Left cardiac atrium (tissue), 4 donors: ENCODE measurements around the gene ZFYVE28. TPM values are rescaled to one million over a fixed set of nuclear protein-coding genes. Genes with fewer than 3 reads are reported as not detected.

Source experiments
- ATAC-seq, 2 donors: fragments of 200-7000 bp; cut with Tn5 transposase; one replicate each; pipeline ENCODE4 v1.9.1; 2020; ENCODE audit warnings: mild to moderate bottlenecking in 2 of 2, moderate library complexity in 2 of 2
- DNase-seq: peaks from one replicate; pipeline ENCODE4 v3.0.0-alpha.2; 2020
- intact Hi-C, 2 donors: fragments of 100-400 bp; cut with DNase I; formaldehyde crosslinking; loops; one replicate each; pipeline versions ENCODE4 v1.14.1 to v1.15.1; 2022 to 2023
- total RNA-seq, 2 donors: library from RNA; stranded (reverse); fragmentation: NEBNext Ultra II Directional; extraction: Animal tissue kit (Norgen Biotek cat#: 25700); gene quantifications; one replicate each; pipeline ENCODE4 v1.2.1, GENCODE V29; 2021
- donor health status: DM: no; HTN: yes; CAD: no.
- donor health status: DM: no; HTN: yes; CAD: no; lungs with severe emphysema.
- donor health status: DM: yes; HTN: yes; CAD: no.
- donor health status: Dilated cardiomyopathy.

Gene ZFYVE28
- total RNA-seq, 2 donors from 2014 or later, result 5.2 to 7.2 TPM

DNA sequence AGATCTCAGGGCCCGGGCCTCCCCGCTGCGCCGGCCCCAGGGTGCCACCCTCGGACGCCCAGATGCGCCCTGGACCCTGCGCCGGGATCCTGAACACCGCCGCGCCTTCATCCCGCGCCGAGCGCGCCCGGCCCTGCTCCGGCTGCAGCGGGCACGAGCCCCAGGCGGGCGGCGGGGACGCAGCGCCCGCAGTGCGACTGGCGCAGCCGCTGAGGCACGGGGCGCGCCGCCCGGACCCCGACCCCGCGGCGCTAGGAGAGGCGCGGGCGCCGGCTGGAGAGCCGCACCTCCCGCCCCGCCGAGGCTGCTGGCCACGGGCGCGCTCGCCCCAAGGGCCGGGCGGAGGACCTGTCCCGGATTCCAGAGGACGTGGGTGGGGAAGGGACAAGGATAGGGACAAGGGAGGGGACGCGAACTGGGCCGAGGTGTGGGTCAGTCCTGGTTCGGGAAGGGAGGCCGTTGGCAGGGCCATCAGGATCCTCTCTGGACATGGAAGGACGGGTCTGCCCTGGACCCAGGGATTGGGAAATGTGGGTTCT lies 1.1 kb downstream of the ZFYVE28 start:
- ATAC-seq (no peak), DNase-seq (no peak)
- intact Hi-C loops, result loop anchor here (10.0 kb wide), 2 partner anchors 152 to 172 kb away; partner anchors contain the start of genes HAUS3 (in 1 of the 2), MXD4 (in 1 of the 2) and POLN (in 1 of the 2)

DNA sequence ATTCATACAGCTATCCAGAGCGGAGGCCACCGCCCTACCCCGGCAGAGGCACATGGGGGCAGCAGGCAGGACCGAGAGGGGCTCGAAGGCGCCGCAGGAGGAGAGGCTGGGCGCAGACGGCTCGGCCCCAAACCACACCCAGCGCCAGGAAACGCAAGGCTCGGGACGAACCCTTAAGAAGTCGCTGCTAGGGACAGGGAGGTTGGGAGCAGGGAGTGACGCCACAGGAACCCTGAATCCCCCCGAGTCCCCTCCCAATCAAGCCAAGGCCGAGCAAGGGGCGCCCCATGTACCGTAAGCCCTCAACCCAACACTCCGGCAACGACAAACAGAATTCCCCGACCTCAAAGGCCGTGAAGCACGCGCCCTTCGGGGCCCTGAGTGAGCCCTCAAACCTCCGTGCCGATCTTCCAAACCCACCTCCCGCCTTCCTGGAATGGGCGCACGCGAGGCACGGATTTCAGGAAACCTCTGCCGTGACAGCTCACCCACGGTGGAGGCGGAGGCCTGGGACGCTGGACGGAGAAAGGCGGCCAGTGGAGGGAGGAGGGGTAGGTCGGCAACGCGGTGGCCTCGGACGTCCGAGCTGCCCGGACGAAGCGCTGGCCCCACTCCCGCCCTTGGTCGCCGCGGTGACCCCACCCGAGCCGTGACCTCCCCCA lies 1.8 kb downstream of the ZFYVE28 start:
- intact Hi-C loops, result loop anchor here (10.0 kb wide), 2 partner anchors 152 to 172 kb away; partner anchors contain the start of genes HAUS3 (in 1 of the 2), MXD4 (in 1 of the 2) and POLN (in 1 of the 2)
- DNase-seq, result peak; percentile 42
- no peak for ATAC-seq

DNA sequence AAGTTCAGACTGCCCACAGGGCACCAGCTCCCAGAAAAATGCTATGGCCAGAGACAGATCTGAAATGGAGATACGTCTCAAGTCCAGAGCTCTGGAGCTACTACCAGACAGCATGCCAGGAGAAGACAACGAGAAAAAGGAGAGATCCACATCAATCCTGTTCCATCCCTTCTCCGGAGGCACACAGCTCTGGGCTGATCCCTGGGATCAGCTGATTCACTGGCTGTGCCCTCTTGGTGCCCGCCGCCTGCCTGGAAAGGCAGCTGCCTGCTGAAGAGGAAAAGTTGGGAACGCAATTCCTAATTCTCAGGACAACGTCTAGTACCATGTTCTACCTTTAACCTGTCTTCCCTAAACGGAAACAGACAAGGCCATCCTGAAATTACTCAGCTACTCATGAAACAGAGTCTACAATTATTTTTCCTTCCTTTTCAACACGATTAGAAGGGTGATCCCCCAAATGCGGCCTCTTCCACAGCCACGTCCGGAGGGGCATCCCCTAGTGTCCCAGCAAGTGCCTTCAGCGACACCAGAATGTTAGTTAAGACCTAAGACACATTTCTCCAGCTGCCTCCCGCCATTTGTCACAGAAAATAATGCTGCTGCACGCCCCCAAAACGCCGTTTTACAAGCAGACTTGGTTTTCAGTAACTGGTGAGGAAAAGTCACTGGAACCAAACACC lies 2.4 kb downstream of the ZFYVE28 start:
- DNase-seq, result no peak
- ATAC-seq, result no peak

DNA sequence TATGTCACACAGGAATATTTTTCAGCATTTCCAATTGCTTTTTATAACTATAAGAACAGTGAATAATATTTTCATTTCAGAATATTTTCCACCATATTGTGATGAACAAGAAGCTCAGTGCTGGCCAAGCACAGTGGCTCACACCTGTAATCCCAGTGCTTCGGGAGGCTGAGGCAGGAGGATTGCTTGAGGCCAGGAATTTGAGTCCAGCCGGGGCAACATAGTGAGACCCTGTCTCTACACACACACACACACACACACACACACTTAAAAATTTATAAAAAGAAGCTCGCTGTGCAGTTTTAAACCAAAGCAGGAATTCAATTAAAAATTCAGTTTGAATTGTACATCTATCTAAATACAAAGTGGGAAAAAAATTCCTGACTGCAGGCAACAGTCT lies 3.2 kb downstream of the ZFYVE28 start:
- intact Hi-C loops, result loop anchor here (10.0 kb wide), 2 partner anchors 150 to 170 kb away; partner anchors contain the start of genes HAUS3 (in 1 of the 2), MXD4 (in 1 of the 2) and POLN (in 1 of the 2)
- DNase-seq (no peak), ATAC-seq (no peak)

More for the DNA sequence above, 2.4 kb downstream of the ZFYVE28 start:
- intact Hi-C loops, result loop anchor here (10.0 kb wide), 2 partner anchors 151 to 171 kb away; partner anchors contain the start of genes HAUS3 (in 1 of the 2), MXD4 (in 1 of the 2) and POLN (in 1 of the 2)

DNA sequence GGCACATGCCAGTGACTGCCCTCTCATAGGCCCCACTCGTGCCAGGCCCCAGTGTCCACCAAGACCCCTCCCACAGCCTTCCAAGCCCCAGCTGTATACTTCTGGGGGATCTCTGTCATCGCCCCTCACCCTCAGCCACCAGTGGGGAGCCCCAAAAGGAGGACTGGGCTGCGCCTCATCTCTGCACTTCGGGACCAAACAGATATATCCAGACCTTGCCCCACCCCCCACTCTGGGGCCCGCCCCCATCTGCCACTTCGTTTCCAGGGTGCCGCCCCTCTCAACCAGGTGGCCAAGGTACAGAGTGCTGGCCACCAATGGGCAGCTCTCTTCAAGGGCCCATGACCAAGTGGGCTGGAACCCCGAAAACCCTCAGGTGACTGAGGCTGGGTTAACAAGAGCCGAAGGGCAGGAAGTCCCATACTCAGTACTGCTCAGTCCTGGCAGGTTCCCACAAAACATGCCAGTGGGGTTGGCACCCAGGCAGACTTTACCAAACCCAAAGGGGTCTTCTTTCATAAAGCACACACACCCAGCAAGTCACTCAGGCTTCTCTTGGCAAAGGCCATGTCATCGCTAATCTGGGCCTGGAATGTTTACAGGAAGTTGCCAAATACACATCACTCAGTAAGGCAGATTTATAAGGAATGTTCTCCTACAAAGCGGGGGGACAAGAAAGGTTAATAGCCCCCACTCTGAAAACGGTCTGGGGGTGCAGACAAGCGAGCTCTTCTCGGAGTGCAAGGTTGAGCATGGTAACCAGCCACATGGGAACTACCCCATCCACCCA lies 4.4 kb downstream of the ZFYVE28 start:
- DNase-seq, result no peak
- no peak for ATAC-seq
- intact Hi-C loops, result loop anchor here (10.0 kb wide), 2 partner anchors 149 to 169 kb away; partner anchors contain the start of genes HAUS3 (in 1 of the 2), MXD4 (in 1 of the 2) and POLN (in 1 of the 2)

DNA sequence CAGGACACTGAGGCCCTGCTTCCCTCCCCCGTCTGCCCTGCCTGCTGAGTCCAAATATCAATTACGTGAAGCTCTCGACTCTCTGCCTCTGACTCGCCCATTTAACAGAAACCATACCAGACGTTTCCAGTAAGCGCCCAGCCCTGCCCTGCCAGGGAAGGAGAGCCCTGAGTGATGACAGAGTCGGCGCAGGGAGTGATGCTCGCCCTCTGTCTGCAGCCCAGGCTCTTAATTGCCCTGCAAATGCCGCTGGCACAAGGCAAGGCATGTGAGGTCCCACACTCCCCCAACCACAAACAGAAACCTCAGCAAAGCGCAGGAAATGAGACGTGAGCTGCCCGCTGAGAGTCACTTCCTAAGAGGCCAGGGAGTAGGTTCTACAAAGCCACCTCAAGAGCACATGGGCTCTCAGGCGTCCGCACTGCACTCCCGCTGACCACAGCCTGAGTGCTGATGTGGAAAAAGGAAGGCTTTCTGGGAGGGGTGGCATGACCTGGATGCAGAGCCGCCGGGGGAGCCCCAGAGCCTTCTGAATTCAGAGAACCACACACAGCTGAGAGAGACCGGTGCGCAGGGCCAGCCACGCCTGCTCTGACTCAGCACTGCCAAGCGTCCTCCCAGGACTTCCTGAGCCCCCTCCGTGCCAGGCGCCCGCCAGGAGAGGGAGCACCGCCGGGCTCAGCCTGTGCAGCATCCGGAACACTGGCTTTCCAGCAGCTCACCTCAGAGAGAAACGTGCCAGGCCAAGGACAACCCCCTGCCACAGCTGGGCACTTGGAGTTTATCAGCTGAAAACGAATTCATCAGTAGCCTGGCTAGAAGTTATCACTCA lies 5.3 kb downstream of the ZFYVE28 start:
- peak; percentile 89 for DNase-seq

DNA sequence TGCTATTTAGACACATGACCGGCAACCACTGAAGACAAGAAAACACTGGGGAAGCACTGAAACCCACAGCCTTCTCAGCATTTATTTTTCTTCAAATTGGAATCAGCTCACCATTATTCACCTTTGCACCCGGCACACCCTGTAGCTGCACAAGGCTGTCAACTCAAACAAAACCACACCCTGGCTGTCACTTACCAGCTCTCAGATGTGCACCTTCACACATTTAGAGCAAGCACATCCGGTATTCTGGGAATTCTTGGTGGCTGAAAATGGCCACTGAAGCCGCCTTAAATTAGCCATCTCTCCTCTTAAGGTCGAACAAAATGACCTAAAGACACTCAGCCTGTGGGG lies 5.9 kb downstream of the ZFYVE28 start:
- ATAC-seq (peak in 1 of 2 donors; percentile 2), DNase-seq (no peak)
- intact Hi-C loops, result loop anchor here (10.0 kb wide), 2 partner anchors 148 to 168 kb away; partner anchors contain the start of genes HAUS3 (in 1 of the 2), MXD4 (in 1 of the 2) and POLN (in 1 of the 2)

More for the DNA sequence above, 5.3 kb downstream of the ZFYVE28 start:
- intact Hi-C loops, result loop anchor here (10.0 kb wide), 2 partner anchors 148 to 168 kb away; partner anchors contain the start of genes HAUS3 (in 1 of the 2), MXD4 (in 1 of the 2) and POLN (in 1 of the 2)
- ATAC-seq, result peak; percentile 91 to 96

DNA sequence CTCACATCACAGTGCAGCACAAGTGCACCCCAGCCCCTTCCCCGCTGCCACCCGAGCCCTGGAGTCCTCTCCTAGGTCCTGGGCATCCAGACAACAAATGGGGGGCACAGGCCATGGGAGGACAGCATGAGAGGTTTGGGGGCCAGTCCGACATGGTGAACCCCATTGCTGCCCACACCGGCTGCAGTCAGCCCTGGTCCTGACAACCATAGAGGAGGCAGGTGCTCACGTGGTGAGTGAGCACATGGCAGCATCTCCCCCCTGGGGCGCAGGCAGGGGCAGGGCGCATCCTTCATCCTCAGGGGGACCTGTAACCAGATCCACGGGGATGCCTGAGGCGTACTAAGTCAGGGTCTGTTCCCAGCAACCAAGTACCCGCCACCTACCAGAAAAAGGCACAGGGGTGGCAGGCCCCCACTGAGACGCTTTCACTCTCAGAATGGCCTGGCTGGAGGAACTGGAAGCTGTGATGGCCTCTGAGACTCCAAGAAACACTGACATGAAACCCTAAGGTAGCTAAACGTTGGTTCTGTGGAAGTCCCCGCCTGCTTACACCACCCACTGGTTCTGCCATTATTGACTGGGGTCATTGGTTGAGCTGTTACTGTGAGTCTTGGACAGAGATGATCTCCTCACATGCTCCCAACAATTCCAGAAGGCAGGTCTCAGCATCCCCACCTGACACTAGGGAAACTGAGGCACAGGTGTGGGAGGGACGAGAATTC lies 6.5 kb downstream of the ZFYVE28 start:
- intact Hi-C loops, result loop anchor here (10.0 kb wide), 2 partner anchors 147 to 167 kb away; partner anchors contain the start of genes HAUS3 (in 1 of the 2), MXD4 (in 1 of the 2) and POLN (in 1 of the 2)
- ATAC-seq, result no peak
- no peak for DNase-seq

DNA sequence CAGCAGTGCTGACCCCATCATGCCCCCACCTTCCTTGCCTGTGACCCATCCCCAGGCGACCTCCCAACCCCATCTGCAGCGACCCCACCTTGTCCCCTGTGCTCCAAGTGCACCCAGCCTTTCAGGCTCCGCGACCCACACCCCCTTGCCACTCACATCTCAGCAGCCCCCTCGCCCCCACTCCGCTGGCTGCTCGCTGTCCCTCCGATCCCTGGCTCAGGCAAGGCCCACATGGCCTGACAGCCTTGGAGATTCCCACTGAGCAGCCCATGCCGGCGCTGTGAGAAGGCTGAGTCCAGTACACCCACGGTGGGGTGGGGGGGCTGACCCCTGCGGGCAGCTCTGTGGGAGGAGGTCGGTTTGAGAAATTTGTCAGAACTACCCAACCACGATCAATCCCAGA lies 9.1 kb downstream of the ZFYVE28 start:
- no peak for ATAC-seq
- intact Hi-C loops, result no loop called here
- DNase-seq, result no peak

DNA sequence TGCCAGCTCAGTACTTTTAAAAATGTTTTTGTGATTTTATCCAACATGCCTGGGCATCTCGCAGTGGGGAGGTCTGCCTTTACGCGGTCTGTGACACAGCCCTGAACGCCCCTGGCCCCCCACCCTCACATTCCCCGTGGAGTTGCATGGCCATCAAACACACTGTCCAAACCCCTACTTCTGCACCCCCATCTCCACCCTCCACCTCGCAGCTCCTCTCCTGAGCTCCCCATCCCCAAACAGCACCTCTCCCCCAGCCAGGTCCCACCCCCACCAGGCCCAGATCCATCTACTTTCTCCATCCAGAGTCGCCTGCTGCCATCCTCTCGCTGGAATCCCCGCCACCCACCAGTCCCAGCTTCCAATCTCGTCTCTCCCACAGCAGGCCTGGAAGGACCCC lies 9.5 kb downstream of the ZFYVE28 start:
- ATAC-seq, result no peak

DNA sequence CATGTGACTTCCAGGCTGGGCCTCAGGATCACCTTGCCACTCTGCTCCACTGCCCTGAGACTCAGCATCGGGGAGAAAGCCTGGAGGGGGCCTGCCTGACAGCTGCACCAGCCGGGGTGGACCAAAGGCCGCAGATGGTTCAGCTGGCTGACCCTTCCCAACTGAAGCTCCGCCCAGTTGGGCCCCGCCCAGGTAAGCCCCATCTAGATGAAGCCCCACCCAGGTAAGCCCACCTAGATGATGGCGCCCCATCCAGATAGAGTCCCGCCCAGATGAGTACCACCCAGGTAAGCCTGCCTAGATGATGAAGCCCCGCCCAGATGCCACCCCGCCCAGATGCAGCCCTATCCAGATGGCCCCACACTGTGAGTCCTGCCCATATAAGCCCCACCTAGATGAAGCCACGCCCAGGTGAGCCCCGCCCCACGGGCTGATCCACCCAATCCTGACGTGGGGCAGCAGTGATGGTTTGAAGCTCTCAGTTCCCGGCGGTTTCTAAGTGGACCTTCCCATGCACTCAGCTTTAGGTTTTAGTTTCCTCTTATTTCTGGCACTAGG lies 10.0 kb downstream of the ZFYVE28 start:
- ATAC-seq (no peak), DNase-seq (no peak)
- intact Hi-C loops, result no loop called here

More for the DNA sequence above, 9.5 kb downstream of the ZFYVE28 start:
- intact Hi-C loops, result no loop called here
- no peak for DNase-seq

DNA sequence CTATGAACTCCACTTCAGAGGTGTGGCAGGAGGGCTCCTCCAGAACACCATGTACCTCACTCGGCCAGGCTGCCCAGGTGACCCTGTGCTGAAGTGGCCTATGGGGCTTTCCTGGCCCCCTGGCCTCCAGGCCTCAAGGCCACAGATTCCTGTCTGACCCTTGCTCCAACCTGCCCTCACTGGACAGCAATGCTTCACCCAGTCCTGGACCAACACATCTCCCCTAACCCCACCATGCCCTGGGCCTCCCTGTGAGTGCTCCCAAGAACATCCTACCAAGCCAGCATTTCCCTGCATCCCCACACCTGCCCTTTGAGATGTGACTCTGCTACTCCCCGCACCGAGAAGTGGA lies 10.5 kb downstream of the ZFYVE28 start:
- intact Hi-C loops, result no loop called here
- no peak for DNase-seq
- ATAC-seq, result no peak

DNA sequence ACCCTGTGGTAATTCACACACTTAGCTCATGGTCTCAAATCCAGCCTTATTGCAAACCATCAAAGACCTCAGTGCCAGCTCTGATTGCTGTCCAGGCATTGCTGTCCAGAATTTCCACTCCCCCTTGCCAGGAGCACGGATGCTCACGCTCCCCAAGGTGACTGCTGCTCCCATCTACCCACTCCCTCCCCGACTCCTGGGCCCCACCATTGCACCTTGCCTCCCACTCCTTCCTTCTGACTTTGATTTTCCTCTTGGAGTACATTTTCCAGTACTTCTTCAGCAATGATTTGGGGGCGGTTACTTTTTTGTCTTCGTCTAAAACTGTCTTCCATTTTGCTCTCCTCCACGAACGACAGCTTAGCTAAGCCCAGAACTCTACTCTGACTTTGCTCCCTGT lies 11.5 kb downstream of the ZFYVE28 start:
- no peak for DNase-seq
- intact Hi-C loops, result no loop called here
- no peak for ATAC-seq

DNA sequence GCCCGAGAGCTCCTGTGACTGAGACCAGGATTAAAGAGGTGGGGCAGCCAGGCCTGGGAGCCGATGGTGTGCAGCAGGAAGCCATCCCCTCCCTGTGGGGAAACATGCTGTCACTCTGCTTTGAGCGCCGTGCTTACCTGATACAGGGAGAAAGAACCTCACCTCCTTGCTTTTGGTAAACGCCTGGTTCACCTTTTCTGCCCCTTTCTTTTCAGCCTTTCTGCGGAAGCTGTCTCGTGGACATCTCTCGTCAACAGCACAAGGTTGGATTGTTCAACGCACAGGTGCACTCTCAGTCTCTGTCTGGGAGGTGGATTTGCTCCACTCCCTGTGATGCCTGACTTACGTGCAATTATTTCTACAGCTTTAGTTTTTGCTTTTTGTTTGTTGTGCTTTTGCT lies 12.0 kb downstream of the ZFYVE28 start:
- DNase-seq (no peak), ATAC-seq (no peak)
- intact Hi-C loops, result no loop called here

DNA sequence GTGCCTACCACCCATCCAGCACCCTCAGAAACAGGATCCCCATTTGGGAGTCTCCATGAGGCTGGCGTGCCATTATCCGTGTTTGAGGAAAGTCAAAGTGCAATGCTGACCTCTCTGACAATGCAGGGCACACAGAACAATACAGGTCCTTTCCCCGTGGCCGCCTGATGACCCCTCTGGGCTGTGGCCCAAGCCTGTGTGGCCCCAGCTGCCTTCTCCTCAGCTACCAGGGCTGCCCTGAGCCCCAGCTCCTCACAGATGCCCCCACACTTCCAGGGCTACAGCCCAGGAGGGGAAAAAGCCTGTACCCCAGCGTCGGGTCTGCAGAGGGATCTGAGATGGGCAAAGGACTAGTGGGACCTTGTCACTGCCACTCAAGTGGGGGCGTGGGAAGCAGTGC lies 15.5 kb downstream of the ZFYVE28 start:
- intact Hi-C loops, result no loop called here
- DNase-seq (no peak), ATAC-seq (peak in 1 of 2 donors; percentile 6)

DNA sequence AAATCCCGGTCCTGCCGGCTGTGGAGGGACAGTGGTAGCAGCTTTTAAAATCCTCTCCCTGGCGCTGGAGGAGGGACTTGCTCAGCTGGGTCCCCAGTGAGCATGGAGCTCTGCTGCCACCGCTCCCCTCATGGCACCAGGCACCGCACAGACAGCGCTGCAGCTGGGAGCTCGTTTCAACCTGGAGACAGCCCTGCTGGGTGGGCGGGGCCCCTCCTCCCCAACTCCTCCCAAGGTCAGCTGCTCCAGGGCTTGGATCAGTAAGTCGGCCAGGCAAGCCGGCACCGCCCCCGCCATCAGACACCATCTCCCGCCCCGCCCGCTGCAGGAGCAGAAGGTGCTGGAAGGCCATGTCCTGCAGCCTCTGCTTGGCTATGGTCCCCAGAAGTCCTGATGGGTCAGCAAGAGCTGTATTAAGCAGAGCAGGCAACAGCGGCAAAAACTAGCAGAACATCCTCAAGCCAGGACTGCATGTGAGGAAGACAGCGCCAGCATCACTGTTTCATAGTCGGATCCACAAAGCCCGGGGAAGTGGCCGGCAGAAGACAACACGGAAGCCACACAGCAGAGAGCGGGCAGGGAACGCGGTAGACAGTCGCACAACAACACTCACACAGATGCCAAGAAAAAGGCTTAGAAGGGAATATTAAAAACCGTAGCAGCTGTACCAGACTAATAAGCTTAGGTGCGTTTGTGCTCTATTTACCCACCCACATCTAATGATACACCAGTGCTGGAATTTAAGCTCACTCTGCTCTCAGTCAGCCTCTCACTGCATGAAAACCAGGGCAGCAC lies 16.2 kb downstream of the ZFYVE28 start:
- intact Hi-C loops, result no loop called here
- DNase-seq (peak; percentile 71), ATAC-seq (peak; percentile 86 to 90)
